CD4-positive, alpha-beta T cell treated with Interleukin-12 subunit alpha and Interleukin-12 subunit beta, for 1 hour (primary cell): ENCODE measurements around the gene BRME1.

Experiments
- DNase-seq: peaks from one replicate; pipeline ENCODE4 v3.0.0-alpha.2; 2020

BRME1 gene

DNA sequence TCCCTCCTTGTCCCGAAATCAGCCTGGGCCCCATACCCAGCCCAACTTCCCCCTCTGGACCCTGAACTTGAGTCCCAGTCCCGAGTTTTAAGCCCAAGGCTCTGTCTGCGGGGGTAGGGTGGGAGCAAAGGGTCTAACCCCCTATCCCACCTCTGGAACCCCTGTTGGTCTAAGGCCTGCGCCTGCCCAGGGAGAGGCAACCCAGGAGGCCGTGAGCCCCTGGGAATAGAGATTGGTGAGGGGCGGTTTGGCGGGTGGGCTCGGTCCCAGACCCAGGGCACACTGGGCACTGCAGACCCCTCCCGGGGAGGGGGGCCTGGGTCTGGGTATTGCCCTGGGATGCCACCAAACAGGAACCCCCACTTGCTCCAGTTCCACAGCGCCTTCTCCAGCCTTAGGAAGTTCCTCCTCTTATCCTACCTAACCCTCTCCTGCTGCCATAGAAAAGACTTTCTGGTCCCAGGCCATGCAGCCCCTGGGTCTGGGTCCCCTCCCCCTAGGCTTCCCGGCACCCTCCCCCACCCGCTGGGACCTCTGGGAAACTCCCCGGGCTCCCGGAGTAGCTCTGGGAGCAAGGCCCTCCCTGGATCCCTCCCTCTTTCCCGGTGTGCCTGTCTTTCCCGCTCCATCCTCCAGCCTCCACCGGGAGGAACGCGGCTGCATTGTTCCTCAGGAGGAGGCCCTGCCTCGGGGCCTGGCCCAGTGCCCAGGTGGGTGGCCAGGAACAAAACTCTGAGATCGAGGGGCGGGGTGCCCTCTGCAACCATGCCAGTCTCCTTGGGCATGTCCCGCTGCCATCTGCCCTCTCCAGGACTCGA, 62.6 kb downstream of the BRME1 start:
- no peak for DNase-seq

DNA sequence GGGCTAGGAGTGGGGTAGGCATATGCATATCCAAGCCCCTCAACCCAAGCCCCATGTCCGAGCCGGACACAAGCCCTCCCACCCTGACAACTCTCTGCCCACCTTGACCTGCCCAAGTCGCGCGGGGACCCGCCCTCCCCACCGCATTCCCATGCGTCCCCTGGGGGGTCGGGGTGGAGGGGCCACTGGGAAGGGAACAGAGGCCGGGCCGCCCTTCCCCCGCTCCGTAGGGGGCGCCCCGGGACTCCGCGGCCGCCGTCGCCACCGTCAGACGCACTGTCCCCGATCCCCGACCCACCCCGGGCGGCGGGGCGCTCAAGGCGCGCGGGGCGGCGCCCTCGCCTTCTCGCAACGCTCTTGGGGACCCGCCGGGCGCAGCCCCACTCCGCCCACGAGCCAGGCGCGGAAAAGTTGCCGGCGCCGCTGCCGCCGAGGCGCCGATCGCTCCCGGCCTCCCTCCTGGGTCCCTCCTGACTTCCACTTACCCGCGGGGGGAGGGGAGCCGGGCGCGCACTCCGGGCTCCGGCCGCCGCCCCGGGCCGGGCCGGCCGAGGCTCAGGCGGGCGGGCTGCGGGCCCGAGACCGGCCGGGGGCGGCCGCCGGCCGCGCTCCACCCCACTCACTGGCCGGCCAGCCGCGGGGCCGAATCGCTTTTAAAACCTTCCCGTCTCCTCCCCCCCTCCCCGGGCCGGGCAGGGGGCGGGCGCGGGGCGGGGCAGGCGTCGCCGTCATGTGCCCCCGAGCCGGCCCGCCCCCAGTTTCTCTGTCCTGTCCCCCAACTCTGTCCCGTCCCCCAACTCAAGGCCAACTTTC, 63.4 kb downstream of the BRME1 start:
- DNase-seq = peak; percentile 94

DNA sequence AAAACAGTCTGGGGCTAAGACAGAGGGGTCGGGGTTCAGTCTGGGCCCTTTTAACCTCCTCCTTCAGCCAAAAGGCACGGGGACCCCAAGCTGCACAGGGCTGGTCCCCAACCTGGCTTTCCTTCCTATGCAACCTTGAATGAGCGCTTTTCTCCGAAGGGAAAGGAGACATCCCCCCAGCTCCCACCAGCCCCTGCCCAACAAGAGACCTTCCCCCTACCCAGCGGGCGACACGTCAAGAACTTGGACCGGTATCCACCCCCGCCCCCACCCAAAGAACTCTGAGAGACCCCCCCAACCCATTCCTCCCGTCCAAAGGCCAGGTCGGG, 64.0 kb downstream of the BRME1 start:
- no peak for DNase-seq

DNA sequence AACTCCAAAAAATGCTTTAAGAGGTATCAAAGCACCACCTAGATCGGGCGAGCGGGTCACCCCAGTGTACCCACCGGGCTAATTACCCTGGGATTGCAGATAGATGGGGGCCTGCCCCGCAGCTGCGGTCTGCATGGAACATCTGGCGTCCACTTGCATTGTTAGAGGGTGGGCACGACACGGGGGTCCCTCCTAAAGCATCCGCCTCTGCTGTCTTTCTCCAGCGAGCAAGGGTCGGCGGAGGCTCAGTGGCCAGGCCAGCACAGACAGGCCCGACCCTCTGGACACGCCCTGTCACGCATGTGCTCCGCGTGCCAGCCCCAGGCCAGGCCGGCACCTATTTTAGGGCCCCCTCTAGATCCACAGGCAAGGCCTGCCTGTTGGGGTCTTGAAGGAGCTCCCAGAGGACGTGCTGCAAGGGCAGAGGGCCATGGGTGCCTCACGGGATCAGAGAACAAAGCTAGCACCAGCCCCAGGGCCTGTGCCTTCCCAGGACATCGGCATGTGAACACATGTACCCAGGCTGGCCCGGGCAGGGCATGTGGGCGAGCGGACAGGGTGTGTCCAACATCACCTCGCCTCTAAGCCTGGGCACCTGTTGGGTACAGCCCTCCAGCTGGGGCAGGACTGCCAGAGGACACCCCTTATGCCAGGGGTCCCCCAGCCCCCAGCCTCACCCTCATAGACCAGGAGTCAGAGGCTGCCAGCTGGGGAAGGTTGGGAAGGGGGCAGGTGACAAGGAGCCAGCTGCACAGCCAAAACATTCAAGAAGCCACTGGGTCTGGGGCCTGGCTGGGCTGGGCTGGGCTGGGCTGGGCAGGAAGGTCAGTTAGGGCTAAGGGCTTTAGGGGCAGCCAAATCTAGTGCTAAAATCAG, 64.6 kb downstream of the BRME1 start:
- peak; percentile 71 for DNase-seq

DNA sequence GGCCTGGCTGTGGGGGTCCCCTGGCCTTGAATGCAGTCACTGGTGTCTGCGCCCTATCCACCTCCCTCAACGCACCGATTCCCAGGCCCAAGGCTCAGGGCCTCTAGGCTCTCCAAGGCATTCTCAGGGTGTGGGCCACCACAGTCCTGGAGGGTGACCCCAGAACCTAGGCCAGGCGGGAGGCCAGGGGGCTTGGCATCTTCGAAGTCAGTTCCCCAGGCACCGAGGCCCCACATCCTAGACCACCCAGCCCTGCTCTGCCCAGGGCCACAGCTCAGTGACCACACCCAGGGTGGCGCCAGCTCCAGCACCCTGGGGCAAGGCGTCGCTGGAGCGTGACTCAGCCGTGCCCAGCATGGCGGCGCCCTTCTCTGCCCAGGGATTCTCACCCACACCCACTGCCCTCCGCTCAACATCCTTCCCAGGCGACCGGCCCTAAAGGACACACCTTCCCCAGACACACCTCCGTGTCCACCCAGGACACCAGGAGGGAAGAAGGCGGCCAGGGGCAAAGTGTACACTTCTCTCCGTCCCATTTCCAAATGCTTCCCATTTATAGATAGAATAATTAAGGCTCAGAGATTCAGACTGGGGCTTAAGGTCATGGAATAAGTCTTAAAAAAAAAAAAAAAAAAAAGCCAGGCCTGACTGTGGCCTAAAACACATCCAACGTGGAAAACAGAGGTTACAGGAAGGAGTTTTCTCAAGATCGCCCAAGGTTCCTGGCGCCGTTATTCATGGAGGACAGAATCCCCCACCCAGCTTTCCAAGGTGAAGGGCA, 65.4 kb downstream of the BRME1 start:
- peak; percentile 78 for DNase-seq

DNA sequence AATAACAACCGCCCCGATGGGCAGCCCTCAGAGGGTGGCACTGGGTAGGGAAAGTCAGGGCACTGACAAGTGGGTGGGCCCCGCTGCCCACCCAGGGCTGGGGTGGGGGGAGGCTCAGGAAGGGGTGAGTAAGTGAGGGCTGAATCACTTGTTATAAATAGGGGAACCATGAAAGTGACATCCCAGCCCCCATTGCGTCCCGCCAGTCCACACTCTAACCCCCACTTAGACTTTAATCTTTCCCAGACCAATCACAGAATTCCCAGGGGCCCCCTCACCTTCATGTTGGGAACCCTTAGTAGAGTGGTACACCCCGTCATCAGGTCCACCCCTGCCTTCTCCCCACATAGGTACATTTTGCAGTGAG, 66.0 kb downstream of the BRME1 start:
- DNase-seq = no peak

DNA sequence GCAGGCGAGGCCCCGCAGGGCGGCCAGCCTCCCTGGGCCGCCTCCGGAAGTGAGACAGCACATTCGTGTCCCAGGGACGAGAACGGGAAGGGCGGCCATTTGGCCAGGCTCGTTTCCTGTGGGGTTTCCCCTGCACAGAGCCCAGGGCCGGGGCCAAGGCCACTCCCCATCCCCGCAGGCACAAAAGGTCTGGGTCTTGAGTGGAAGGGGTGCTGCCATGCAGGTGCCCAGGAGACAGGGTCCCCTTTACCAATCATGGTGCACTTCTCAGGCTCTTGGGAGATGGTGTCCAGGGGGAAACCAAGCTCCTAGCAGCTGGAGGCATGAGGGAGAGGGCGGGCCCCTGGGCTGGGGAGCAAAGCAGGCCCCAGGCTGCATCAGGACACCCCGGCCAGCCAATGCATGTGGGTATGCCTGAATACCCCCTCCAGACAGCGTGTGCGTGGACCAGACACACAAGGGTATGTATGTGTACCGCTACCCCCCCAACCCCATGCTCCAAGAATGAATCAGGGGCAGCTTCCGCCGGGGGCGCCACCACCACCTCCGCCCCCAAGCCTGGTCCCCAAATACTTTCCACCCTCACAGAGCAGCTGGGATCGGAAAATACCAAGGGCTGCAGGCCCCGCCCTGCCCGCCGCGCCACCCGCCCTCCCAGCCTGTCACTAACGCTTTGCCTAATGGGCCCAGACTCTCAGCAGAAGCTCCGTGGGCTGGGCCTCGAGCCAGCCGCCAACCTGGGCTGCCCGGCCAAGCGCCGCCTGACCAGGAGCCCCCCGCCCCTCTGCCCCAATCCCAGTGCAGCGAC, 66.6 kb downstream of the BRME1 start:
- peak; percentile 89 for DNase-seq

DNA sequence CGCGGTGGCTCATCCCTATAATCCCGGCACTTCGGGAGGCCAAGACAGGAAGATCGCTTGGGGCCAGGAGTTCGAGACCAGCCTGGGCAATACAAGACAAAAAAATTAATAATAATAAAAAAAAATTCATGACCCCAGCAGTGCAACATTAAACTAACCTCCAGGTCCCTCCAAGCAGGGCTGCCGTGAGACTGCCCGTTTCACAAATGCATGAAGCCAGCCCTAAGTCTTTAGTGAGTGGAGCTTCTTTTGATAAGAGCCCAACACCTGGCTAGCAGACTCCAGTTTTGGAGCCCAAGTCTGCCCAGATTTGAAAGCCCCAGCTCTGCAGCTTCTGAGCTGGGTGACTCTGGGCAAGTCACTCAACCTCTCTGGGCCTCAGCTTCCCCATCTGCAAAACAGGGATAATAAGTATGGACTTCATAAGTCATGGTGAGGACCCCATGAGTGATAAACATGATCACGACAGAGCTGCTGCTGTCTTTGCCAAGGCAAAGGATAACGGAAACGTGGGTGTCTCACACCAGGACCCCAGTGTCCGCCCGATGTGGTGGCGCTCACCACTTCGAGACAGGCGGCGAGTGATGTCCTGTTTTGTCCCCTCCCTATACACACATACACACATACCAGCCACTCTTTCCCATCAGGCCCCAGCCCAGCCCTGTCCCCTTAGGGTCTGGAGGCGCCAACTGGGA, 67.3 kb downstream of the BRME1 start:
- DNase-seq = no peak

DNA sequence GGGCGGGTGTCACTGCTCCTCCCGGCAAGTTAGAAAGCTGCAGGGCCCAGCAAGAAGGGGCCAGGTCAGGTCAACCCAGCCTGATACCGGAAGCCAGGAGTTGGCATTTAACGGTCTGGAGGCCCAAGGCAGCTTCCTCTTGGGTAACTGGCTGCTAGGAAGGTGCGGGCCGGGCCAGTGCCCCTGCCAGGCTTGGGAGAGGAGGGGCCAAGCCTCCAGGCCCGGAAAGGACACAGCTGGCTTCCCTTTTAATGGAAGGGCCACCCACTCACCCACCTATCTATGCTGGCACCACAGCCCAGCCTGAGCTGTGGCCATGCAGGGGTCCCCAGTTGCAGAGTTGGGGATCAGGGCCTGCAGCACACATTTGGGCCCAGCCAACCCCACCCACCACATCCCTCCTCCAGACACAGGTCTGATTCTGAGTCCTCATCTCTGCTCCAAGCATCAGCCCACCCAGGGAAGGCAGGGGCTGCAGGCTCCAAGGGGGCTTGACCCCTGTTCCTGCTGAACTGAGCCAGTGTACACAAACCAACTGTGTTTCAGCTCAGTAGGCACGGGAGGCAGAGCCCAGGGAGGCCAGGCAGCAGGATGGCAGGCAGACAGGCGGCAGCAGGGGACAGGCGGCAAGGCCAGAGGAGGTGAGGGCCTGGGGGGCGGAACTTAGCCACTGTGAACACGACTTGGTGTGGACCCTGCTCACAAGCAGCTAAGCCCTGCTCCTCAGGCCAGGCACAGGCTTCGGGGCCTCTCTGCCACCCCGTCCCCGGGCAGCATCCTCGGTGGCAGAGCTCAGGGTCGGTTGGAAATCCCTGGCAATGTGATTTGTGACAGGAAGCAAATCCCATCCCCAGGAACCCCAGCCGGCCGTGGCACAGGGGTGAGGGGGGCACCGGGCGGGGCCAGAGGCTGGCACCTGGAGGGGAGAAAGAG, 69.9 kb downstream of the BRME1 start:
- DNase-seq = peak; percentile 68

DNA sequence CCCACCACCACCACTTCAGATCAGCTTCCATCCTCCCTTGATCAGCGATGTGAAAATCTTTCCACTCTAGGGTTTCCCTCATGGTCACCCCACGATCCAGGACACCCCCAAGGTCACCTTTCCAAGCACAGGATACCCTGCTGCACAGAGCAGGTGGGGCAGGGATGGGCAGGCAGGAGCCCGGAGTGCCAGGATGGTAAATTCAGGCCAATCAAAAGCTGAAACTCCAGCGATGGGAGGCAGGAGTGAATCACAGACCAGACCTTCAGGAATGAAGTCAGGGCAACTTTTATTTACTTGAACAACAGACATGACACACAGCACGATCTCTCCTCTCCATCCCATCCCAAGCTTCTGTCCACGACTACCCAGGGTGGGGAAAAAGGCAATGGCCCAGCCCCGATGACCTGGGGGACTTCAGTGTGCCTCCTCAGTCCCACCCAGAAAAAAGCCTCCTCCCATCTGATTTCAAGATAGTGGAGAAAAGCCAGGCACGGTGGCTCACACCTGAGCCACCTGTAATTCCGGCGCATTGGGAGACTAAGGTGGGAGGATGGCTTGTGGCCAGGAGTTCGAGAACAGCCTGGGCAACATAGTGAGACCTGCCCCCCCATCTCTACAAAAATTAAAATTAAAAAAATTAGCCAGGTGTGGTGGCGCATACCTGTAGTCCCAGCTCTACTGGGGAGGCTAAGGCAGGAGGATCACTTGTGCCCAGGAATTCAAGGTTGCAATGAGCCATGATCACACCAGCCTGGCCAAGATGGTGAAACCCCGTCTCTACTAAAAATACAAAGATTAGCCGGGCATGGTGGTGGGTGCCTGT, 71.5 kb downstream of the BRME1 start:
- DNase-seq = no peak

DNA sequence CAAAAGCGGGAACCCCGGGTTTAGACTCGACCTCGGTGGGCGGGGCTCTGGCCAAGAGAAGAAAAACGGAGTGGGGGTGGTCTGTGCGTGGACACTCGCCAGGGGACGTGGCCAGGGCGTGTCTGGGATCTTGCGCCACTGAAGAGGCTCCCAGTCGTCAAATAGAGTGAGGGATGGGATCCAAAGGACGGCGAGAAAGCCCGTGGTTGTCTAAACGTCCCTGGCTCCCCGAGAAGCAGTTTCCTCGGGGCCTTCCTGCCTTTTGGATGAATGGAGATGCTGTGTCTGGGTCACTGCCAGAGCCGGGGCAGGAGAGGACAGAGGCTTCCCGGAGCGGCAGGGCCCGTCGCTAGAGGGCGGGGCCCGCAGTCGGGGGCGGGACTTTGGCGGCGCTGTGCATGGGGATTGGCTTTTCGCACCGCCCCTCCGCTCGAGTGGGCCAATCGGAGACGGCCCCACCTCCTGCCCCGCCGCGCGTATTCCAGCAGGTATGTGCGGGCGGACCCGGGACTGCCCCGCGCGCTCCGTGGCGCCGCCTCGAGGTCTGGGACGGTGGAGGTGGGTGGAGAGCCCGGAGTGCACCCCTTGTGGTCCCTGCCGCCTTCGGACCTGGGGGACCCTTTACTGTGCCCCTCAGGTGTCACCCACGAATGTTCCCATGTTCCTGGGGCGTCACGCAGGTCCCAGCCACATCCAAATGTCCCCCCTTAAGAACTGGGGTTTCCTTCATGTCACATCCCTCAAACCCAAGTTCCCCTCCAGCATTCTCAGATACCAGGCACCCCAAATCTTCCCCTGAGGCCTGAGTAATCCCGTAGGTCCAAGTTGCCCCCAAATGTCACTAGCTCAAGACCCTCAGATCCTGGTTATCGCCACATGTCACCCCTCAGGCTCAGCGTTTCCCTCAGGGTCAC, 72.3 kb downstream of the BRME1 start:
- peak; percentile 96 for DNase-seq
